Hematopoietic multipotent progenitor cell (in vitro differentiated cells): ENCODE measurements around the gene LGR5. TPM values are rescaled to one million over a fixed set of nuclear protein-coding genes. Genes with fewer than 3 reads are reported as not detected.

Experiments
- DNase-seq, 3 donors: peaks; one replicate each; pipeline ENCODE4 v3.0.0-alpha.2; 2011 to 2015; ENCODE audit warnings: low read depth in 2 of 3, low spot score in 2 of 3
- total RNA-seq: library from RNA; depleted of rRNA; stranded (reverse); fragments of >200 nt; gene quantifications from one replicate; pipeline ENCODE4 v1.2.3, GENCODE V29; 2012

The LGR5 gene, protein sequence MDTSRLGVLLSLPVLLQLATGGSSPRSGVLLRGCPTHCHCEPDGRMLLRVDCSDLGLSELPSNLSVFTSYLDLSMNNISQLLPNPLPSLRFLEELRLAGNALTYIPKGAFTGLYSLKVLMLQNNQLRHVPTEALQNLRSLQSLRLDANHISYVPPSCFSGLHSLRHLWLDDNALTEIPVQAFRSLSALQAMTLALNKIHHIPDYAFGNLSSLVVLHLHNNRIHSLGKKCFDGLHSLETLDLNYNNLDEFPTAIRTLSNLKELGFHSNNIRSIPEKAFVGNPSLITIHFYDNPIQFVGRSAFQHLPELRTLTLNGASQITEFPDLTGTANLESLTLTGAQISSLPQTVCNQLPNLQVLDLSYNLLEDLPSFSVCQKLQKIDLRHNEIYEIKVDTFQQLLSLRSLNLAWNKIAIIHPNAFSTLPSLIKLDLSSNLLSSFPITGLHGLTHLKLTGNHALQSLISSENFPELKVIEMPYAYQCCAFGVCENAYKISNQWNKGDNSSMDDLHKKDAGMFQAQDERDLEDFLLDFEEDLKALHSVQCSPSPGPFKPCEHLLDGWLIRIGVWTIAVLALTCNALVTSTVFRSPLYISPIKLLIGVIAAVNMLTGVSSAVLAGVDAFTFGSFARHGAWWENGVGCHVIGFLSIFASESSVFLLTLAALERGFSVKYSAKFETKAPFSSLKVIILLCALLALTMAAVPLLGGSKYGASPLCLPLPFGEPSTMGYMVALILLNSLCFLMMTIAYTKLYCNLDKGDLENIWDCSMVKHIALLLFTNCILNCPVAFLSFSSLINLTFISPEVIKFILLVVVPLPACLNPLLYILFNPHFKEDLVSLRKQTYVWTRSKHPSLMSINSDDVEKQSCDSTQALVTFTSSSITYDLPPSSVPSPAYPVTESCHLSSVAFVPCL
- total RNA-seq = under 0.01 TPM

DNA sequence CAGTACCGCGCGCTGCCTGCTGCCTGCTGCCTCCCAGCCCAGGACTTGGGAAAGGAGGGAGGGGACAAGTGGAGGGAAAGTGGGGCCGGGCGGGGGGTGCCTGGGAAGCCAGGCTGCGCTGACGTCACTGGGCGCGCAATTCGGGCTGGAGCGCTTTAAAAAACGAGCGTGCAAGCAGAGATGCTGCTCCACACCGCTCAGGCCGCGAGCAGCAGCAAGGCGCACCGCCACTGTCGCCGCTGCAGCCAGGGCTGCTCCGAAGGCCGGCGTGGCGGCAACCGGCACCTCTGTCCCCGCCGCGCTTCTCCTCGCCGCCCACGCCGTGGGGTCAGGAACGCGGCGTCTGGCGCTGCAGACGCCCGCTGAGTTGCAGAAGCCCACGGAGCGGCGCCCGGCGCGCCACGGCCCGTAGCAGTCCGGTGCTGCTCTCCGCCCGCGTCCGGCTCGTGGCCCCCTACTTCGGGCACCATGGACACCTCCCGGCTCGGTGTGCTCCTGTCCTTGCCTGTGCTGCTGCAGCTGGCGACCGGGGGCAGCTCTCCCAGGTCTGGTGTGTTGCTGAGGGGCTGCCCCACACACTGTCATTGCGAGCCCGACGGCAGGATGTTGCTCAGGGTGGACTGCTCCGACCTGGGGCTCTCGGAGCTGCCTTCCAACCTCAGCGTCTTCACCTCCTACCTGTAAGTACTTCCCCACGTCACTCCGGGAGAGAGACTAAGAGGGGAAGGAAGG is at the start of gene LGR5:
Gene LGR5 (plus strand): TSS at position 186 of the 732 bp plus-strand sequence. CDS start 283 bp downstream, at position 469.
- no peak for DNase-seq

DNA sequence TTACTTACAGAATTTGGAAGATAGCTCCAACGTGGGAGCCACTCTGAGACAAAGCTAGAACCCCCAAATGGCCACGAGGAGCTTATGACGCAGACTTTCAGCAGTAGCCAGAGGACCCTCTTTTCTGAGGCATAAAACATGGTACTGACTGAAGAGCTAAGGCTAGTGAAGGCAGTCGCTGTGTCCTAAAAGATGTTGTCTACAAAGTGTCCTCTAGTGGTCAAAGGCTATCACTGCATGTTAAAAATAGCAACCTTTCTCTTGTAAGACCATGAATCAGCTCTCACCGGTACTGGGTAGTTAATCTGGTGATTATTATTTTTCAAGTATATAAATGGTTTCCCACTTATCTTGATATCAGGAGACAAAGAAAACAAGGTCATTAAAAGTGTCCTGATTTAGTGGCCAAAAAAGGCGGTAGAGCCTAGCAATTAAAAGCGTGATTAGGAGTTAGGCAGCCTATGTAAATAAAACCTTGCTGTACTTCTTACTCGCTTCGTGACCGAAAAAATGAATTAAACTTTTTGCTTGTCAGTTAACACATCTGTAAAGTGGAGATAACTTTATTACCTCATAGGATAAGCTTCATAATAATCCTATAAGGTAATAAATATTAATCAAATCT is 47.0 kb upstream of the LGR5 start:
- peak in 2 of 3 donors; percentile 45 to 74 for DNase-seq

DNA sequence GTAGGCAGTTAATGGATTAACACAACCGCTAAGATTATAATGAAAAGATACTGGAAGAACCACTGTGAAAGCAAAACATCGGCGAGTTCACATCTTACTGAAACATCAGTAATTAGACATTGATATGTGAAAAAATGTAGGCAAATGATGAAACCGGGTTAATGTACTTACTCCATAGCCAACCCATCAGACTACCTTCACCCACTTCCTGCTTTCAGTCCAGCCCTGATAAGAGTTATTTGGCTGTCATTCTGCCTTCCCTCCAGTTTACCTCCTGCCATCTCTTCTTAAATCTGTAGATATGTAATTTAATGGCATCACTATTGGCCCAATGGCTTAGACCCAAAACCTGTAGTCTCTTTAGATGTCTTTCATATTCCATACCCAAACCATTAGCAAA is 46.0 kb upstream of the LGR5 start:
- DNase-seq = no peak

DNA sequence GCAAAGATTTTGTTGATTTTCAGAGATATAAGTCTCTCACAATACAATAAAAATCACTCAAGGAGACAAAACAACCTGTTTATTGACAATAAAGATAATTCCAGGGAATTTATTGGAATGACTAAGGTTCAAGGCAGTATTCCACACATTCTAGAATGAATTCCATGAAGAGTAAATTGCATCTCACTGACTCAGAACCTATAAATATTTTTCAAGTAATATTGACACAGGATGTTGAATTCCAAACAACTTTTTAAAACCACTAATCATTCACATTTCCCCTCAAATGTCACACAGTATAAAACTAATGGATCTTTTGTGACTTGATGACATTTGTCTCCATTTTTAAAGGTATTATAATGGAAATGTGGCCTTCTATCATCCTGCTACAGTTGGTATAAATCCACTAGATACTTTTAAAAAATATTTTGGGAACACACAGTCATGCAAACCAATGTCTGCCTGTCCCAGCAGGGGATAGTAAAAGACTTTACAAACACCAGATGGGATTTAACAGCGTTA is 42.1 kb upstream of the LGR5 start:
- no peak for DNase-seq

DNA sequence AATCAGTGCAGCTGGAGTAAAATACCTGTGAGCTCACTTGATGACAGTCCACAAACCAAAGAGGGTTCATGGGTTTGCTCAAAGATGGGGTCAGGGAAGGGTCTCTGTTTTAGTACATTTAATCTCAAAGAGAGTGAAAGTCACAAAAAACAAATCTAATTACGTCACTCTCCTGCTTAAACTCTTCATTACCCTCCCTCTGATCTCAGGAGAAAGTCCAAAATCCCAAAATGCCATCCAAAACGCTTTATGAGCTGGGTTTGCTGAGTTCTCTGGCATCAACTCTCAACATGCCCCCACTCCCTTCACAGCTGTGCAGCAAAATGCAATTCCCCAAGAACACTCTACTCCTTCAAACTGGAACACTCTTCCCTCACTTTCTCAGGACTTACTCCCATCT is 40.4 kb upstream of the LGR5 start:
- no peak for DNase-seq

DNA sequence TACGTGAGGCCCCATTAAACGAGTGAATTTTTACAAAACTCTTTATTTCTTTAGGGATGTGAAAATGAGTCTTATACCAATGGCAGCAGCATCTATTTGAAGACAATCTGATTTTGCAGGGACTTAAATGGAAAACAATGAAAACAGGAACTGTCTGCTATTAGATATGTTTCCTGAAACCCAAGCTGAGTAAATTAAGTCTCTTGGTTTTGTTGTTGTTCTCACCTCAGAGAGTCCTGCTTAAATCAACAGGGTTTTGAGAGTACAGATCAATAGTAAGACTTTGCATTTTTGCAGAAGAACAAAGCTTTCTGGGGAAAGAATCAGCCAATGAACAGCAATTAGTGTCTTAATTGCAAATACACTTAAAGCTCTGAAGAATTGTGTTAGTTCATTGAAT is 39.1 kb upstream of the LGR5 start:
- DNase-seq = peak in 1 of 3 donors; percentile 4

DNA sequence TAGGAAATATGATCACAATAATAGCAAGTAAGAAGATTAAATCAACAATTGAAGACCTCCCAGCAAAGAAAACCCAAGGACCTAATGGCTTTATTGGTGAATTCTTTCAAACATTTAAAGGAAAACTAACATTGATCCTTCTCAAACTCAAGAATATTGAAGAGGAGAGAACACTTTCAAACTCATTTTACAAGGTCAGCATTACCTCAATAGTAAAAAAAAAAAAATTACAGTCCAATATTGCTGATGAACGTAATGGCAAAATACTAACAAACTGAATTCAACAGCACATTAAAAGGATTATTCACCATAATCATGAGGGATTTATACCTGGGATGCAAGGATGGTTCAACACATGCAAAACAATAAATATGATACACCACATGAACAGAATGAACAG is 33.7 kb upstream of the LGR5 start:
- no peak for DNase-seq

DNA sequence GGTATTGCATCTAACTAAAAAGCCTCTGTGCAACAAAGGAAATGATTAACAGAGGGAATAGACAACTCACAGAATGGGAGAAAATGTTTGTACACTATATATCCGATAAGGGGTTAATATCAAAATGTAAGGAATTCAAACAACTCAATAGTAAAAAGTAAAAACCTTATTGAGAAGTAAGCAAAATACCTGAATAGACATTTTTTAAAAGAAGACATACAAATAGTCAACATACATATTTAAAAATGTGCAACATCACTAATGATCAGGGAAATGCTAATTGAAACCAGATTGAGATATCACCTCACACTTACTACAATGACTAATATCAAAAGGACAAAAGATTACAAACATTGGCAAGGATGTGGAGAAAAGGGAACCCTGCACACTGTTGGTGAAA is 31.9 kb upstream of the LGR5 start:
- no peak for DNase-seq

DNA sequence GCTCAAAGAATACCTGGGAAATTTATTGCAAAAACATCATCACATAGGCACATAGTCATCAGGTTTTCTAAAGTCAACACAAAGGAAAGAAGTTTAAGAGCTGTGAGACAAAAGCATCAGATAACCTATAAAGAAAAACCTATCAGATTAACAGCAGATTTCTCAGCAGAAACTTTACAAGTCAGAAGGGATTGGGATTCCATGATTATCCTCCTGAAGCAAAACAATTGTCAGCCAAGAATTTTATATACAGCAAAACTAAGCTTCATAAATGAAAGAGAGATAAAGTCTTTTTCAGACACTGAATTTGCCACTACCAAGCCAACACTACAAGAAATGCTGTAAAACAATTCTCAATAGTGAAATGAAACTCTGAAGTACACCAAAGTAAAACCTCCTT is 28.8 kb upstream of the LGR5 start:
- peak in 1 of 3 donors; percentile 8 for DNase-seq

DNA sequence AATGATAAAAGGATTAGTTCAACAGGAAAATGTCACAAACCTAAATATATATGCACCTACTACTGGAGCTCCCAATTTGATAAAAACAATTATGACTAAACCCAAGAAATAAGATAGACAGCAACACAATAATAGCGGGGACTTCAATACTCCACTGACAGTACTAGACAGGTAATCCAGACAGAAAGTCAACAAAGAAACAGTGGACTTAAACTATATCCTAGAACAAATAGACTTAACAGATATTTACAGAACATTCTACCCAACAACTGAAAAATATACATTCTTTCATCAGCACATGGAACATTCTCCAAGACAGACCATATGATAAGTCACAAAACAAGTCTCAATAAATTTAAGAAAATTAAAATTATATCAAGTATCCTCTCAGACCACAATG is 28.0 kb upstream of the LGR5 start:
- DNase-seq = no peak

DNA sequence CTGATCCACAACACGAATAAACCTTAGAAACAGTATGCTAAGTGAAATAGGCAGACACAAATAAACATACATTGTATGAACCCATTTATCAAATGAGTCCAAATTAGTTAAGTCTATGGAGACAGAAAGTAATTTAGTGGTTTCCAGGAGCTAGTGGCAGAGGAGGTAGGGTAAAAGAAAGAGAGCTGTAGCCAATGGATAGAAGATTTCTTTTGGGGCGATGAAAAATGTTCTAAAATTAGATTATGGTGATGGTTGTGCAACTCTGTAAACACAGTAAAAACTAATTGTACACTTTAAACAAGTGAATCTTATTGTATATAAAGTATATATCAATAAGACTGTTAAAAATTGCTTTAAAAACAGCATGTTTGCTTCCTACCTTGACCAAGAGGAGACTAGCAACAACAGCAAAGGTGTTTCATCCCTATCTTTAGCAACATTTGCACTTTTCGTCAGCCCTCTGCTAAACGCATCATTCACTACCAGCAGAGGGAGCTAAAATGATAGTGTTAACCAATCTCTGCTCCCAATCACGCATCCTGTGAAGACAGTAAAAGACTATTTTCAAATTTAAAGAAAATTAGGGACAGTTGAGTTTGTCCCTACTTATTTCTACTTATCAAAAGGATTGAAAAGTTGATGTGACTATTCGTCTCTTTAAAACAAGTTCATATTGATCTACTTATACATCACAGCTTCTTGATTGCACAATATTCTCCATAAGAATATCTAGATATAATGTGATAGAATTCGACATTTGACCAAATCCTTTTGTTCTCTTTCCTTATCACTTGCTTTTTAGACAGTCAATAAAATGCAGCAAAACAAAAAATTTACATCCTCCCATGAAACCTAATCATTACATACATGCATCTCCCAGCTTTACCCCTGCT is 24.0 kb upstream of the LGR5 start:
- DNase-seq = peak; percentile 7 to 71 (median 41)

DNA sequence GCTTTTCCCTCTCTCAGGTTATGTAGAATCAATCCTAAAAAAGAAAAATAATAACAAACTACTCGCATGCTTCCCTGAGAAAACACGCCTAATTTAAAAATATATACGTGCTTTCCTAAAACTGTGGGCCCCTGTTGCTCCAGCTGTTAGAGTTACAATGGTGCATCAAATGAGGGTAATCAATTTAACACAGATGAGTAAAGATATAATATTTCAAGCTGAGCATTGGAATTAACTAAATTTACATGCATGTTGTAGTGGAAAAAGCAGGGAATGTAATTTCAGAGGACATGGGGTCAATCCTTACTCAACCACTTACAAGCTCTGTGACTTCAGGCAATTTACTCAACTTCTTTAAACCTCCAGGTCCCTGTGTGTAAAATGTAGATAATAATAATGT is 22.4 kb upstream of the LGR5 start:
- no peak for DNase-seq

DNA sequence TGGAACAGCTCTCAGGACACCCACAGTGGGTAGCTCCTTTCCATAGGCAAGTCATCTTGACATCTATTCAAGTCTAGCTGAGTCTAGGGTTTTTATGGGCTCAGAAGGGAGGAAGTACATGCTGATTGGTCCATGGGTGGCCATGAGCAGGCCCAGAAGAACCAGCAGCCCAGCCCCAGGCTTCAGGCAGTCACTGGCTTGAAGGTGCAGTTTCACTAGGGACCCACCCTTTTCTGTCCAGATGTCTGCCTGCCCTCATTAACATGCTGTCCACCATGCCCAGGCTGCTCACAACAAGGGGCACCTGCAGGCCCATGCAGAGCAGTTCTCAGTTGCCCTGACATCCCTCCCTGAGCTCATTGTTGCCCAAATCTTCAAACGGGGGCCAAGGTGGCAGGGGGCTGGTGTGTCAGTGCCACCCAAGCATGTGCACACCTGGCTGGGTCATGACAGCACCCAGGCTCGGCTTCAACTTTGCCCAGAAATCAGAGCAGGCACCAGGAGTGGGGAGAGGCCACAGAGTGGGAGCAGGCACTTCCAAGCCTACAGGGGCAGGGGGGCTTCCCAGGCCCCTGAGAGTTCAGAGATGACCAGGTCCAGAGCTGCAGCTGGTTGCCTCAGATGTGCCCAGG is 18.7 kb upstream of the LGR5 start:
- DNase-seq = no peak

DNA sequence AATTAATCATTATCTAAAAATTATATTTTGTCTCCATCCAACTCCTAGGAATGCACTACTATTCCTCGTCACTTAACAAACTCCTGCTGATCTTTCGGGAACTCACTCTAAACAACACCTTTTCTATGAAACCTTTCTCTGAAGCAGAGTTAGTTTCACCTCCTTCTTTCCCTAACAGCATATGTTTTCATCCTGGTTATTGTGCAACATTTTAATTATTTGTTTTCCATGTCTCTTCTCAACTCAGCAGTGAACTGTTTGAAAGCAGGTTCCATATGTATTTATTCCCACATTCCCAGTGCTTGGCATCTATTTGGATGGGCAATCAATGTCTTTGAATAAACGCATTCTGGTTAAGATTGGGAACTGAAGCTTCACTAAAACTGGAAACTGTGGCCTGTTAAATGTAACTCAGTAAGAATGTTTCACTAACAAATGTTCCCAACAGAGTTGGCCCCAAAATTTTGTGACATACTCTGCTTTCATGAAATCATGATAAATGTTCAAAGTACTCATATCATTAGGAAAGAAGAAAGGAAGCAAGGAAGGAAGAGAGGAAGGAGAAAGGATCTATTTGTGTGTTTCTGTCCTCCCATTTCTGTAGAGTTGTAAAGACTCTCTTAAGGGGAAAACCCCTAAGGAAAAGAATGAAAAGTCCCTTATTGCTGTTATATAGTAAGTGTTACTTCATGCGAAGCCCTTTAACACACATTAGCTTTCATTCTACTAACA is 13.9 kb upstream of the LGR5 start:
- no peak for DNase-seq

DNA sequence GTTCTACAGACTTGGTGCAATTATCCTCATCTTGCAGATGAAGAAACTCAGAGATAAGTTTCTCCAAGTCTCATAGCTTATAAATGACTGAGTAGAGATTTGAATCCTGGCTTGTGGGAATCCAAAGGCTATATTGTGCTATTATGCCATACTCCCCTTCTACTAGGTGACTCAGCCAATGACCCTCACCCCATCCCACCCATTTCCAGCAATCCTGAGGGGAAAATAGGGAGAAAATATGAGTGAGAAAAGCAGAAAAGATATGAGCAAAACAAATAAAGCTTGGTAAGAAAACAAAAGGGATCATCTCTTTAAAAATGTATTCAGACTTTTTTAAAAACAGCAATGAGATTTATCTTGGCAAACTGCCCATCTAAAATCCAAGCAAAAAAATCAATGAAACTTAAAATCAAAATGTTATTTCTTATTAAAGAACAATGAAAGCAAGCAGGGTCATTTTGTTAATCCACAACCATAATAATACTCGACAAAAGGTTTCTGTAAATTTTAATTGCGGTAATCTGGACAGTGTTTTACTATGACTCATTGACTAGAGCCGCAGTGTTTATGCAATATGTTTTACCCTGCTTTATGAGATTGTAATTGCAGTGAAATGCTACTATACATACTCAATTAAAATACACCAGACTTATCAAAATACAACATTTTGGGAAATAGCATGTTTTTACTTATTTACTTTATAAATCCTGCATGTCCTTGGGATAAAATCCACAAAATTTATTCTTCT is 13.1 kb upstream of the LGR5 start:
- no peak for DNase-seq

DNA sequence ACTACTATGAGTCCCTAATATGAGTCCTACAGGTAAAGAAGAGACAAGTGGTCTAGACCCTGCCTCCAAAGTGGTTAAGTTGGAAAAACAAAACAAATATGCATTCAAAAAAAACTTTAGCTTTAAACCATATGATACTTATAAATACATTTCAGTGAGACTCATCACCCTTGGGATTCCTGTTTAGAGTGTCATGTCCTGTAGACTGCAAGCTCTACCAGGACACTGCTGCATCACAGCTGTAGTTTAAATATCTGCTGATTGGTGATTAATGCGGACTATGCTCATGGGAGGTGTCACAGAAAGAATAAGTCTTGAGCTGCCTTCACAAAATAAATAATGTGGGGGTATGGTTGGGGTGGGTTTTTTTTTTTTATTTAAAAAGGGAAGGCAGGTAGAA is 8.8 kb upstream of the LGR5 start:
- DNase-seq = no peak

DNA sequence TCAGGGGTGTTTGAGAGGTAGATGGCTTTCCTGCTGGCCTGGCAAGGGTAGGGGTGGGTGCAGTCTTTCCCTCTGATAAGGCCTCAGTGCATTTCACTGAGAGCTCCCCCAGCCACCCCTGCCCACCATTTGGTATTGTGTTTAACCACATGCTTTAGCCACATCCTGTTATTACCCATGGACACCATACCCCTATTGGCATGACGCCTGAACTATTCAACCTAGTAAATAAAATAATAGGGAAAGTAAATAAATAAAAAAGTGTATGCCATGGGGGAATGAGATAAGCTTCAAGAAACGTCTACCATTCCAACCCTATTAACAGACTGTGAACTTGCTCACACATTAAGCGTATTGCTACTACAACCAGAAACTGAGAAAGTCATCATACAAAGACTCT is 7.6 kb upstream of the LGR5 start:
- no peak for DNase-seq

DNA sequence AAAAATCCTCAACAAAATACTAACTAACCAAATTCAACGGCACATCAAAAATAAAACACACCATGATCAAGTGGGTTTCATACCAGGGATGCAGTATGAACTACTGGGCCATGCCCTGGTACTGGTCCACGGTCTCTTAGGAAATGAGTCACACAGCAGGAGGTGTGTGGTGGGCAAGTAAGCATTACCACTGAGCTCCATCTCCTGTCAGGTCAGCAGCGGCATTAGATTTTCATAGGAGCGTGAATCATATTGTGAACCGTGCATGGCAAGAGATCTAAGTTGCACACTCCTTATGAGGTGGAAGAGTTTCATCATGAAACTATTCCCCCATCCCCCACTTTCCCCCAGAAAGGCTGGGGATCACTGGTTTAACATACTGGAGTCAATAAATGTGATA is 6.7 kb upstream of the LGR5 start:
- no peak for DNase-seq
